Activated CD8-positive, alpha-beta memory T cell treated with anti-CD3 and anti-CD28 coated beads for 24 hours (primary cell): ENCODE results near the gene AGBL1.
"Not testable (repeated sequence)": the region's sequence is repeated elsewhere in the genome, so short reads cannot be mapped to it uniquely, and the experiment has no call there.

ENCODE experiments used
- DNase-seq: peaks from one replicate; pipeline ENCODE4 v3.0.0-alpha.2; 2020

Gene AGBL1

DNA sequence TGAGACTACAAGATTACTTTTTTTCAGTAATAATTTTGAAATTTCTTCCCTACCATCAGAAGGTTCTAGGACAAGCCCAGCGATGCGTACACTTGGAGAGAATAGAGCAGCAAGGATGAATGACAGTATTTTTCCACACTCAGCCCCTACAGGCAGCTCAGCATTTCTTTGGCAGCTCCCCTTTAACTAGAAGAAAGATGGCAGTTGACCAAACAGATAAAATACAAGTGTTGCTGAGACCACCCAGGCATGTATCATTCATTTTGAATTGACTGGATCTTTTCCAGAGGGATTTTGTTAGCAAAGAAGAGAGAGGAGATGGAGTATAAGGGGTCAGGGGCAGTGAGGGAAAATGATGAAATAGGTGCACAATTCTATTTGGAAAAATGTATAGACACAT is 761.3 kb downstream of the AGBL1 start:
- no peak for DNase-seq

GRCh38 chr15:86842199-86842598 is 762.5 kb downstream of the AGBL1 start:
- no peak for DNase-seq

GRCh38 chr15:86846036-86846435 is 766.4 kb downstream of the AGBL1 start:
- DNase-seq = no peak

GRCh38 chr15:86849136-86849535 is 769.5 kb downstream of the AGBL1 start:
- DNase-seq = no peak

DNA sequence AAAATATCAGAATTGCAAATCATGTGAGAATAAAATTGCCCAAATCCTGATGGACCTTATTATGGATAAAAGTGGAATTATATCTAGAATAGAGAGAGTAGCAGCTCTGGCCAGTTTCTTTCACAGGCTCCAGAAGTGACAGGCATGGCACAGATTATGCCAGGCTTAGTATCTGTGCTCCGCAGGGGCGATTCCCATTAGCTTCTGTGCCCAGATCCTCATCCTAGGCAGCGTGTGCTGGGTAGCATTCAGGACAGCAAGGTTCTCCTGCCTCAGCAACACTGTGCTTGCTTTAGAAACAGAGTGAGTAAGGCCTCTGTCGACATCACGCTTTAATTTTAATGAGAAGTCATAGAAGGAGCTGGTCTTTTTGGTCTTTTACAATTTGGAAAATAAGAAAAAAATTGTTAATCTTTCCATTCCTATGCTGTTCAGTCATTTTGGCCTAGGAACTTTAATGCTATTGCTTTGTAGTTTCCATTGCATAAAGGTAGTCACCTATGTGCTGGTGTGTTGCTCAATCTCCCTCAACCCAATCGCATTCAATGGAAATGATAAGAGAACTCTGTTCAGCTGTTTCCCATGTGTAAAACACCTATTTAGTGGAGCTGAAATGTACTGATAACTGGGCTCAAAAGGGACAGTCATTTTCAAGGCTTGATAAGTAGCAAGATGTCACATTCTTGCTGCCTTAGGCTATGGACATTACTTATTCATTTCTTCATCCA is 770.1 kb downstream of the AGBL1 start:
- DNase-seq = no peak

GRCh38 chr15:86850939-86851338 is 771.3 kb downstream of the AGBL1 start:
- DNase-seq = no peak

GRCh38 chr15:86852741-86853140 is 773.1 kb downstream of the AGBL1 start:
- DNase-seq = no peak

- no peak for DNase-seq
Measured at GRCh38 chr15:86854176-86854575, 774.5 kb downstream of the AGBL1 start.

DNA sequence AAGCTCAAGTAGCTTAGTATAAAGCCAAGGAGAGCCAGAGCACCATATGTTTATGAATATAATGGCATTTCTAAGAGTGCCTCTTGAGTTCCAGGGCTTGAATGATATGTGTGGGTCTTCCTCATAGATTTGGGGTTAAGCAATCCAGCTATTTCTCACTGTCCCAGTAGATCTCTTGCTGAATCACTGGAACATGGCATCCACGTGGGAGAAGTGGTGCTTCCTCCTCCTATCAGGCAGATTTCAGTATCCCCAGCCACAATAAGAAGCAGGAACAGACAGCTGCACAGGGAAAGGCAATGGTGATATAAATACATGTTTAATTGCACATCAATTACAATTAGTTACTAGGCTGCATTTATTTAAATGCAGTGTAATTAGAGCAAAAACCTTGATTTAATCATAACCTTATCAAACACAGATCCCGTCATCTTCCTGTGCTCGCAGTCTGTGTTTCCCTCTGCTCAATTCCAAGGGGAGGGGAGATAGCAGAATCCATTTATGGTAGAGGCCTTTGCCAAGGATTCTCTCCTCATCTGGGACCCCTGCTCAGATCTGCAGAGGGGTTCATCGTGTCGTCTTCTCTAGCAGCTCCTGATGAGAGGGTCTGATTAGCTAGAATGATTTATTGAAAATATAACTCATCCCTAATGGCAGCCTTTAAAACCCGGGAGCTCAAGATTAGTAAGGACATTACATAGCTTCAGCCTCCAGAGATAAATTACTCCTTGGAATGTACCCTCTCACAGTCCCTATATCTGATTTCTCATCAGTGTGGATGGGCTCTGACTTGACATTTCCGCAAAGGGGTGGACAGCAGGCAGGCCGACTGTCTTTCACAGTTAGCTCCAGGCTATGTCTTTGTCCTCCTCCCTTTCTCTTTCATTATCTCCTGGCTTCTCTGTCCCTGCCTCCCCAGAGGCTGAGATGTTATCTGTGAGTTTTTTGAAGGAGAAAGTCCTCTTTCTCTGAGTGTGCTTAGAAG is 775.9 kb downstream of the AGBL1 start:
- DNase-seq = no peak

- DNase-seq = no peak
Measured at GRCh38 chr15:86857701-86858100, 778.0 kb downstream of the AGBL1 start.

DNA sequence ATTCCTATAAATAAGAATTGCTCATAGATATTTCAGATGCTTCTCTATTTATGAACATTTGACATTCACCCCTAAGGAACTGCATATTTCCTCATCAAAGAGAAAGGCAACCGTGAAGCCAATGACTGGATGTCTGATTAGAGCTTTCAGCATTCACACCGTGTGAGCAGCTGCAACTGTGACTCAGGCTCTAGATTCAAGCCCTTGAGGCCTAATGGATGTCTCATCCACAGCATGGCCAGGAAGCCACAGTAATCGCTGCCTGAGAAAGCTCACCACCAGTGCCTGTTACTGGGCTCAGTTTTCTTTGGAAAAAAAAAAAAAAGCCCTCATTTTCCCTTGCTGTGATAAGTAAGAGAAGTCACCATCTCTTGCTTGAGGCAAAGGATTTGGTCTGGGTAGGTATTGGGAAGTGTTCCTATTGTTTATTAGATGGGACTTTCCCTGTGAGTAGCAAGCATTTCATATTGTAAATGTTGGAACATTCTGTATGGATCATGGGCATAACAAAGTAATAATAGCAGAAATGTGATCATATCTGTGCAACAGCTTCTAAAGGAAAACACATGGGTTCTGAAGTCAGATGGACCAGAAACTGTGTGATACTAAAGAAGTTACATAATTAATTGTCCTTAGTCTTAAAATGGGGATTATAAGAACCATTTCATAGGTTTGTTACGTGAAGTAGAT is 783.7 kb downstream of the AGBL1 start:
- no peak for DNase-seq

DNA sequence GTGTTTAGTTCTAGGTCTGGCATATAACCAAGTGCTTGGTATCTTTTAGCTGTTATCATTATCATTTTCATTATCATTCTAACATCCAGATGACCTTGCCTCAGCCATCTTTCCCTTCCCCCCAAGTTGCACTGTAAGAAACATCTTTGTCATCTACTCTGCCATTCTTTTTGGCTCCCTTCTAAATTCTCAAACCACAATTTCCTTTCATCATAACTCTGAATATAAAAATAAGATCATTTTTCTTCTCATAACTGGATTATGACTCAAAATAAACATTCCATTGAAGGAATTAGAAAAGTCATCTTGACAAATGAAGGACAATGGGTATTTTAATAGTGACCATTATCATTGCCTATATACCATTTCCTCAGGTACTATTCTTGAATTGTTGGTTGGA is 786.2 kb downstream of the AGBL1 start:
- no peak for DNase-seq

GRCh38 chr15:86870846-86871245 is 791.2 kb downstream of the AGBL1 start:
- no peak for DNase-seq

DNA sequence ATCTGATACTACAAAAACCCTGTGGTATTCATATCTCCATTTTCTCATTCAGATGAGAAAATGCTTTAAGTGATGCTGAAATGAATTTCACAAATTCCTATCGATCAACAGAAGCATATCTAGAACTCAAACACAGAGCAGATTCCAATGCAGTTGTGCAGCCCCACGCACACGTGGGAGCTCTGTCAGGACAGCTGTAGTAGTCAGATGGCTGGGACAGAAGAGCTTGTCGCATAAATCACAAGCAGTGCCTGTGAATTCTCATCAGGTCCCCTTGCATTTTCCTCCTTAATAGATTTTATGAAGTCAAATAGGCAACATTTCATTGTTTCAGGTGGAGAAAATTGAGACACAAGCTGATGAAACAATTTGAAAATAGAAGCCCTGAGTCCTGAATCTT is 792.3 kb downstream of the AGBL1 start:
- no peak for DNase-seq

DNA sequence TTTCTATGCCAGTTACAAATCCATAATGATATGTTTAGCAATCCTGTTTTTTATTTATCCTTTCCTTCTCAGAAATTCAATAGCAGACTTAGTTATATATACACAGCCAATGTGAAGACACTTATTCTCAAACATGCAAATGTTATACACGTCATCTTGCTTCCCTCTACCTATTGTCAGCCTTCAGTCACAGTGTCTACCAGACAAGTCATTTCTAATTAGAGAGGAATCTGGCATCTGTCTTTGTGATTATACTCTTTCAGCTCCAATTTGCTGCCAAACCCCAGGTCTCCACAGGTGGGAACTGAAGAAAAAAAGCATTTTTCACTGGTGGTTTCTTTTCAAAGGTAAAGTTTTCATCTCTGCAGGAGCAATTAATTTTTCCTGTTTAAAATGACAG is 793.1 kb downstream of the AGBL1 start:
- DNase-seq = no peak

GRCh38 chr15:86875067-86875466 is 795.4 kb downstream of the AGBL1 start:
- DNase-seq = no peak

DNA sequence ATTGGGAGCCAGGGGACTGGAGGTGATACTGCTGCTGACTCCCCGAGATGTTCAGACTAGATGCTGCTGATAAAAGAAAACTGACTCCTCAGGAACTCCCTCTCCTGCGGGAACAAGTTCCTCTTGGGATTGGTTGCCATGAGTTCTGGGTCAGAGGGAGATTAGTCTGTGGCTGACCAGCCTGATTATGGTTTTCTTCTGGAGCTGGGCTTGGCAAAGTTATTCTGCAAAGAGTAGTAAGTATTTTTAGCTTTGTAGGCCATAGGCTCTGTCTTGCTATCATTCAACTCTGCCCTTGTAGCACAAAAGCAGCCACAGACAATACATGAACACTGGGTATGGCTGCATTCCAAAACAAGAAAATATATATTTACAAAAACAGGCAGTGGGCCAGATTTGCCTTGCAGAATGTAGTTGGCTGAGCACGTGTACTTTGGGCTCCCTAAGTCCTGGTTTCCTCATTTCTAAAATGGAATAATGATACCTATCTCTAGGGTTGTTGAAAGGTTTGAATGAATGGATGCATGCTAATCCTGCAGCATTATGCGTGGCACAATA is 796.8 kb downstream of the AGBL1 start:
- DNase-seq = no peak

DNA sequence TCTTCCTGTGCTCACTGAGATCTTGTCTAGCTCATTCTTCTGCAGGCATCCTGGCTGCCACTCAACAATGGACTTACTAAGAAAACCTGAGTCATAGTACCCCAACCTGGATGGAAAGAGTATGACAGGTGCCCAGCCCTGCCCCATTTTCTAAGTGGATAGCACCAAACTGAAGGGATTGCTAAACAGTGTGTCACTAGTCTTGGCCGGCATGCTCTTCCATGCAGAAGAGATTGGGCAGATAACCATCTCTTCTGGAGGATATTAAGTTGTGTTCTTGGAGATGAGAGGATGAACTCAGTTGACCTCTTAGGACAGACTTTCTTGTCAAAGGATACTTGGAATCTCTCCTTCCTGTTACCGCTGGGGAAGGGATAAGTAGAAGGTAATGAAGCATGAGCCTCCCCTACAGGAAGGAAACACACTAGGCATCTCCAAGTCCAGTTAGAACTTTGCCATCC is 797.5 kb downstream of the AGBL1 start:
- no peak for DNase-seq

DNA sequence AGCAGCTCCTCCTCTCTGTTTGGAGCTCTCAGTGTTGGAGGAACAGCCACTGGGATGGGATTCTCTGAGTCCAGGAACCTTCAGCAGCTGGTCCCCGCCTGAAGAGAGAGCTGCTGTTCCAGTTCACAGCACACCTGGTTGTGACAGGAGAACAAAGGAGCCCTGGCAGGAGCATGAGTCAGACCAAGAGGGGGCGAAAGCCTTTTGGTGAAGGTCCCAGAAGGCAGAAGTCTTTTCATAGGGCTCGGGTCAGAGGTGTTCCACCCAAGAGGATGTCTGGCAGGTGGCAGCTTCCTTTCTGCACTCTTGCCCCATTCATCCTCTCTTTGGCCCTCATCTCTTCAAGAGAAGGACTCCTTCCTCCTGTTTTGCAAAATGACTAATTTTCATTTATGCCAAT is 799.2 kb downstream of the AGBL1 start:
- not testable (repeated sequence) for DNase-seq

GRCh38 chr15:86879250-86880229 is 799.9 kb downstream of the AGBL1 start:
- no peak for DNase-seq

GRCh38 chr15:86885616-86886015 is 805.9 kb downstream of the AGBL1 start:
- no peak for DNase-seq
